HG03045 (cell line): ENCODE measurements around the gene GLYATL2.

ENCODE experiments used
- ATAC-seq: cut with Tn5 transposase; IDR thresholded peaks from one replicate; pipeline ENCODE4 v1.9.1; 2021; ENCODE audit warnings: mild to moderate bottlenecking, moderate library complexity; ENCODE audit not compliant: unreplicated experiment

Gene GLYATL2

DNA sequence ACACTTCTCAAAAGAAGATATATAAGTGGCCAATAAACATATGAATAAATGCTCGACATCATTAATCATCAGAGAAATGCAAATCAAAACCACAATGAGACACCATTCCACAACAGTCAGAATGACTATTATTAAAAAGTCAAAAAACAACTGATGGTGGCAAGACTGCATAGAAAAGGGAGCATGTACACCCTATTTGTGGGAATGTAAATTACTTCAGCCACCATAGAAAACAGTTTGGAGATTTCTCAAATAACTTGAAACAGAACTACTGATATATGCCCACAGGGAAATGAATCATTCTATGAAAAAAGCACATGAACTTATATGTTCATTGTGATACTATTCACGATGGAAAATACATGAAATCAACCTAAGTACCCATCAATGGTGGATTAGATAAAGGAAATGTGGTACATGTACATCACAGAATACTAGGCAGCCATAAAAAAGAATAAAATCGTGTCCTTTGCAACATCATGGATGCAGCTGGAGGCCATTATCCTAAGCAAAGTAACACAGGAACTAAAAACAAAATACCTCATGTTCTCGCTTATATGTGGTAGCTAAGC is 42.4 kb downstream of the GLYATL2 start:
- no peak for ATAC-seq

- ATAC-seq: no peak
These were observed 43.2 kb downstream of the GLYATL2 start for GRCh38 chr11:58801302-58801701.

GRCh38 chr11:58796333-58796732 is 48.2 kb downstream of the GLYATL2 start:
- ATAC-seq: no peak

DNA sequence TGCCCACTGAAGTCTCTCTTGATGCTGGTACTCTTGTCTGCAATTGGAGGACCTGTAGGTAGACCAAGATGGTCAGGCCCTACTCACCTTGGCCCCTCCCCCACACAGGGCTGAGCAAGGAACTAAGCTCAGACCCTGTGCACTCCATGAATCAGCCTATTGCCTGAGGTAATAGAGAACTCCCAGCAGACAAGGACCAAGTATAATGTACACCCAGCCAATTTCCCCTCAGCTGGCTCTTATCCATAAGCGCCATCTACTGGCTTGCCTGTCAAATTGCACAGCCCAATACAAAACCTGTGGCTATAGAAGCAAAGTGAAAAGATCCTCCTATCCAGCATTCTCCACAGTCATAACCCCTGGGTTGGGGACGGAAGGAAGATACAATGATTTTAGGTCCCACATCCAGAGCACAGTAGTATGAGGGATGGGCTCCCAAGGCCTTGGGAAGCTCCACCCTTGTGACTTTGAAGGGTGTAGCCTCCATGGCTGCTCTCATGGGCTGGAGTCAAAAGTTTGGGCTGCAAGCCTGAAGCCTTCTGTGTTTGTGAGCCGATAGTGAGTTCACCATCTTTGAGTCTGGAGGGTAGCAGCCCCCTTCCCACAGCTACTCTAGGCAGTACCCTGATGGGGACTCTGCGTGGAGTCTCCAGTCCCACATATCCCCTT is 56.0 kb downstream of the GLYATL2 start:
- ATAC-seq: peak; percentile 89

GRCh38 chr11:58787903-58788302 is 56.6 kb downstream of the GLYATL2 start:
- ATAC-seq: peak; percentile 13

GRCh38 chr11:58786693-58787092 is 57.8 kb downstream of the GLYATL2 start:
- no peak for ATAC-seq

DNA sequence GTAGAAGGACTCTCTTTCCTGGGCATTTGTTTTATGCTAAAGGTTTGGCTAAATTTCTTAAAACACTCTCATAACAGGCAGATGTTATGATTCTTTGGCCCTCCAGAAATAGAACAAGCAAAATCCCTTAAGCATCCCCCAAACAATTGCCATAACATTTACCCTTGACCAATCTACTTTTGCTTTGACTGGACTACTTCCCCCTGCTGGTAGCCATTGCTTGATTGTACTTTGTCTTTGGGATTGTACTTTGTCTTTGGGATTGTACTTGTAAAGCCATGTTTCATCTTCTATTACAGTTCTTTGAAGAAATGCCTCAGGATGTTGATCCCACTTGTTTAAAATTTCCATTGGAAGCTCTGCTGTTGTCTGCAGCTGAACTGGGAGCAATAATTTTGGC is 59.5 kb downstream of the GLYATL2 start:
- ATAC-seq: no peak
